K562 (cell line): ENCODE measurements around the gene ANGEL2. TPM values are rescaled to one million over a fixed set of nuclear protein-coding genes. Genes with fewer than 3 reads are reported as not detected.
A peak's percentile ranks its signal among the peaks of the same experiment; 100 is the strongest.

Experiments
- ARID1B ChIP-seq: fragments of 450-650 bp; IDR thresholded peaks from 2 replicates; pipeline ENCODE4 v1.6.1; 2016; ENCODE audit warnings: antibody characterized with exemption, mild to moderate bottlenecking, inconsistent platforms
- ASH1L ChIP-seq: fragments of 450-650 bp; IDR thresholded peaks from 2 replicates; pipeline ENCODE4 v1.6.1; 2018; ENCODE audit warnings: borderline replicate concordance, mild to moderate bottlenecking, low read depth; ENCODE audit not compliant: partially characterized antibody
- CAMTA2 ChIP-seq: fragments of 250-450 bp; sonication (Bioruptor Pico); conservative IDR thresholded peaks from 2 replicates; pipeline ENCODE4 v1.5.1; 2022
- E2F3 ChIP-seq: fragments of 250-450 bp; sonication (Bioruptor Pico); IDR thresholded peaks from 2 replicates; pipeline ENCODE4 v1.4.0; 2020; ENCODE audit warnings: mild to moderate bottlenecking
- GABPB1 ChIP-seq: sonication (generic); formaldehyde crosslinking; IDR thresholded peaks from 2 replicates; pipeline ENCODE4 v1.8.0; 2022; ENCODE audit warnings: mild to moderate bottlenecking, missing genetic modification reagents
- KDM4B ChIP-seq, 2 experiments: fragments of 450-650 bp in 1 of 2; sonication (generic) in 1 of 2; IDR thresholded peaks; 2 replicates each; pipeline ENCODE4 v1.6.1; 2016 to 2017; ENCODE audit warnings: borderline replicate concordance in 2 of 2, antibody characterized with exemption in 1 of 2, low read depth in 1 of 2, mild to moderate bottlenecking in 1 of 2
- NFIC ChIP-seq: fragments of 450-650 bp; IDR thresholded peaks from 2 replicates; pipeline ENCODE4 v1.6.1; 2017; ENCODE audit warnings: mild to moderate bottlenecking, inconsistent platforms
- NFXL1 ChIP-seq: fragments of 450-650 bp; formaldehyde crosslinking; IDR thresholded peaks from 2 replicates; pipeline ENCODE4 v1.4.0; 2021; ENCODE audit warnings: mild to moderate bottlenecking
- PHF20 ChIP-seq: fragments of 450-650 bp; IDR thresholded peaks from 2 replicates; pipeline ENCODE4 v1.6.1; 2018; ENCODE audit not compliant: partially characterized antibody
- POLR2AphosphoS2 ChIP-seq: IDR thresholded peaks from 2 replicates; pipeline ENCODE4 v1.6.1; 2012; ENCODE audit warnings: low read length, improper control_type of control experiment
- POLR3A ChIP-seq: IDR thresholded peaks from 2 replicates; pipeline ENCODE4 v1.6.1; 2011; ENCODE audit warnings: borderline replicate concordance, mild to moderate bottlenecking, moderate library complexity; ENCODE audit not compliant: insufficient read length, insufficient read depth; ENCODE audit errors: extremely low read depth
- SMAD4 ChIP-seq: fragments of 250-450 bp; sonication (Bioruptor Pico); conservative IDR thresholded peaks from 2 replicates; pipeline ENCODE4 v1.8.0; 2021; ENCODE audit warnings: inconsistent platforms, mild to moderate bottlenecking, moderate library complexity
- TCF7L2 ChIP-seq: fragments of 150-350 bp; IDR thresholded peaks from 2 replicates; pipeline ENCODE4 v1.6.1; 2016; ENCODE audit warnings: low read depth, mild to moderate bottlenecking, low read length, moderate library complexity
- ZNF707 ChIP-seq: fragments of 250-450 bp; sonication (Bioruptor Pico); conservative IDR thresholded peaks from 2 replicates; pipeline ENCODE4 v1.8.0; 2022; ENCODE audit warnings: inconsistent platforms, mild to moderate bottlenecking, moderate library complexity
- ZNF717 ChIP-seq: fragments of 250-450 bp; sonication (Bioruptor Pico); IDR thresholded peaks from 2 replicates; pipeline ENCODE4 v1.5.0; 2021
- ZSCAN29 ChIP-seq: fragments of 450-650 bp; IDR thresholded peaks from 2 replicates; pipeline ENCODE4 v1.6.1; 2017
- polyA plus RNA-seq, 8 experiments: library from polyadenylated mRNA; depleted of rRNA in 4 of 8; stranded (reverse) in 5 of 8; unstranded in 3 of 8; fragments of >200 nt; fragmentation: Nextera tagmentation in 2 of 8; fragmentation: Illumina TruSeq in 1 of 8; extraction: Ambion mirVana in 2 of 8; extraction: Trizol in 1 of 8; gene quantifications; 2 replicates each; pipeline versions ENCODE4 v1.2.1 to v1.2.3, GENCODE V29; 2011 to 2014; ENCODE audit warnings: inconsistent platforms in 1 of 8, missing spikeins in 1 of 8
- total RNA-seq, 7 experiments: library from RNA; depleted of rRNA in 6 of 7; stranded (reverse); fragments of >200 nt in 6 of 7; fragmentation: Illumina TruSeq in 2 of 7; extraction: Trizol in 2 of 7; gene quantifications; 2 replicates each; pipeline versions ENCODE4 v1.2.1 to v1.2.3, GENCODE V29; 2011 to 2021; ENCODE audit warnings: low replicate concordance in 1 of 7
- TF ChIP-seq, protein P1 (sequence below): fragments of 450-650 bp; IDR thresholded peaks from 2 replicates; pipeline ENCODE4 v1.6.1; 2016; ENCODE audit warnings: low read depth, mild to moderate bottlenecking, moderate library complexity
- TF ChIP-seq, protein P2 (sequence below): sonication (generic); formaldehyde crosslinking; IDR thresholded peaks from 2 replicates; pipeline ENCODE4 v1.8.1; 2022; ENCODE audit warnings: missing genetic modification reagents
- TF ChIP-seq, protein P3 (sequence below): sonication (generic); IDR thresholded peaks from 2 replicates; pipeline ENCODE4 v1.6.1; 2016
- TF ChIP-seq, protein P4 (sequence below): fragments of 250-450 bp; sonication (Bioruptor Pico); IDR thresholded peaks from 2 replicates; pipeline ENCODE4 v1.8.0; 2021; ENCODE audit warnings: mild to moderate bottlenecking, moderate library complexity
- TF ChIP-seq, protein P5 (sequence below), 2 experiments: fragments of 150-350 bp in 1 of 2; IDR thresholded peaks; 2 replicates each; pipeline ENCODE4 v1.6.1; 2012 to 2016; ENCODE audit warnings: low read depth in 2 of 2, low read length in 2 of 2, mild to moderate bottlenecking in 1 of 2, moderate library complexity in 1 of 2

The ANGEL2 gene
- total and polyA plus RNA-seq, 9 of the 15 experiments (the other 6 are each of a cell fraction or from before 2014, with no cell fraction given) = 6.8 to 34.6 (median 26.2) TPM

DNA sequence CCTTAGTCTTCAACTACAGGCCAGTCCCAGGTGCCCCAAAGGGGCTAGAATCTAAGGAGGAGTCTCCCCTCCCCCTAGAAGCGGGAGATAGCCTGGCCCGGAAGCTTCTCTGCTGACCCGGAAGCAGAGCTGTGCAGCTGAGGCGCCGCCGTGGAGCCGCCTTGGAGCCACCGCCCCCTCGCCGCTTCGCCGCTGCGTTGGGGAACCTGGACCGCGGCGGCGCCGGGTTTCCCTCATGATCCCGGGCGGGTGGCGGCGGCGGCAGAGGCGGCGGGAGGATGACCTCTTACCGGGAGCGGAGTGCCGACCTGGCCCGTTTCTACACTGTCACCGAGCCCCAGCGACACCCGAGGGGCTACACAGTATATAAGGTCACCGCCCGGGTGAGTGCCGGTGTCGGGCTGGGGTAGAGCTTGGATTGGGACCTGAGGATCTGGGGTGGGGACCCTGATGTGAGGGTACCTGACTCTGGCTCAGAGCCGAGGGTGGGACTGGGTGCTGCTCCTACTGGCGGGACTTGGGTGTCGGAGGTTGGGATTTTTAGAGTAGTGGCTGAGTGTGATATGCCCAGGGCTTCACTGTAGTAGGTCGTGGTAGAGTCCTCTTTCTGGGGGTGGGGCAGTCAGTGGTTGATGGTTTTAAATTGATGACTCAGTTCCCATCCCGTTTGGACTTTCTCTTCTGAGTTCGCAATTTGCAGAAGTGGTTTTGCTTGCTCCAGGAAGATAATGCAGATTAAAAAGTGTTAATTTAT, 35.6 kb upstream of the ANGEL2 start, which contains the start of gene RPS6KC1 (continued):
- TF ChIP-seq ASH1L = no peak
- TF ChIP-seq, protein P1, sequence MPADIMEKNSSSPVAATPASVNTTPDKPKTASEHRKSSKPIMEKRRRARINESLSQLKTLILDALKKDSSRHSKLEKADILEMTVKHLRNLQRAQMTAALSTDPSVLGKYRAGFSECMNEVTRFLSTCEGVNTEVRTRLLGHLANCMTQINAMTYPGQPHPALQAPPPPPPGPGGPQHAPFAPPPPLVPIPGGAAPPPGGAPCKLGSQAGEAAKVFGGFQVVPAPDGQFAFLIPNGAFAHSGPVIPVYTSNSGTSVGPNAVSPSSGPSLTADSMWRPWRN = peak; percentile 75; the same call in 1 of the 2 replicates
- TF ChIP-seq, protein P2, sequence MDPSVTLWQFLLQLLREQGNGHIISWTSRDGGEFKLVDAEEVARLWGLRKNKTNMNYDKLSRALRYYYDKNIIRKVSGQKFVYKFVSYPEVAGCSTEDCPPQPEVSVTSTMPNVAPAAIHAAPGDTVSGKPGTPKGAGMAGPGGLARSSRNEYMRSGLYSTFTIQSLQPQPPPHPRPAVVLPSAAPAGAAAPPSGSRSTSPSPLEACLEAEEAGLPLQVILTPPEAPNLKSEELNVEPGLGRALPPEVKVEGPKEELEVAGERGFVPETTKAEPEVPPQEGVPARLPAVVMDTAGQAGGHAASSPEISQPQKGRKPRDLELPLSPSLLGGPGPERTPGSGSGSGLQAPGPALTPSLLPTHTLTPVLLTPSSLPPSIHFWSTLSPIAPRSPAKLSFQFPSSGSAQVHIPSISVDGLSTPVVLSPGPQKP (CRISPR knock-in tag) = no peak
- TF ChIP-seq ZNF707 = 0 out of 2 replicates have a peak, but pooled peaks have one; percentile 62
- TF ChIP-seq ARID1B = peak; percentile 90
- TF ChIP-seq POLR2AphosphoS2 = no peak
- TF ChIP-seq, protein P3, sequence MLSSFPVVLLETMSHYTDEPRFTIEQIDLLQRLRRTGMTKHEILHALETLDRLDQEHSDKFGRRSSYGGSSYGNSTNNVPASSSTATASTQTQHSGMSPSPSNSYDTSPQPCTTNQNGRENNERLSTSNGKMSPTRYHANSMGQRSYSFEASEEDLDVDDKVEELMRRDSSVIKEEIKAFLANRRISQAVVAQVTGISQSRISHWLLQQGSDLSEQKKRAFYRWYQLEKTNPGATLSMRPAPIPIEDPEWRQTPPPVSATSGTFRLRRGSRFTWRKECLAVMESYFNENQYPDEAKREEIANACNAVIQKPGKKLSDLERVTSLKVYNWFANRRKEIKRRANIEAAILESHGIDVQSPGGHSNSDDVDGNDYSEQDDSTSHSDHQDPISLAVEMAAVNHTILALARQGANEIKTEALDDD = peak; percentile 75
- TF ChIP-seq NFIC = peak; percentile 67
- TF ChIP-seq, protein P4, sequence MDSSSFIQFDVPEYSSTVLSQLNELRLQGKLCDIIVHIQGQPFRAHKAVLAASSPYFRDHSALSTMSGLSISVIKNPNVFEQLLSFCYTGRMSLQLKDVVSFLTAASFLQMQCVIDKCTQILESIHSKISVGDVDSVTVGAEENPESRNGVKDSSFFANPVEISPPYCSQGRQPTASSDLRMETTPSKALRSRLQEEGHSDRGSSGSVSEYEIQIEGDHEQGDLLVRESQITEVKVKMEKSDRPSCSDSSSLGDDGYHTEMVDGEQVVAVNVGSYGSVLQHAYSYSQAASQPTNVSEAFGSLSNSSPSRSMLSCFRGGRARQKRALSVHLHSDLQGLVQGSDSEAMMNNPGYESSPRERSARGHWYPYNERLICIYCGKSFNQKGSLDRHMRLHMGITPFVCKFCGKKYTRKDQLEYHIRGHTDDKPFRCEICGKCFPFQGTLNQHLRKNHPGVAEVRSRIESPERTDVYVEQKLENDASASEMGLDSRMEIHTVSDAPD (CRISPR knock-in tag) = no peak
- TF ChIP-seq GABPB1 (CRISPR knock-in tag) = peak; percentile 97
- peak; percentile 73 for TF ChIP-seq SMAD4 (CRISPR knock-in tag)
- TF ChIP-seq KDM4B (IDR thresholded peaks at IDR 0.05; ENCODE audit: borderline replicate concordance in 2 of 2, low read depth in 1 of 2) = peak in 1 of 2 experiments; percentile 97; a peak in 2 of 4 replicates
- TF ChIP-seq PHF20 = peak; percentile 80
- peak; percentile 80 for TF ChIP-seq TCF7L2
- TF ChIP-seq CAMTA2 (CRISPR knock-in tag) = no peak
- no peak for TF ChIP-seq ZNF717 (CRISPR knock-in tag)
- 0 out of 2 replicates have a peak, but pooled peaks have one; percentile 60 for TF ChIP-seq NFXL1 (CRISPR knock-in tag)
- TF ChIP-seq, protein P5, sequence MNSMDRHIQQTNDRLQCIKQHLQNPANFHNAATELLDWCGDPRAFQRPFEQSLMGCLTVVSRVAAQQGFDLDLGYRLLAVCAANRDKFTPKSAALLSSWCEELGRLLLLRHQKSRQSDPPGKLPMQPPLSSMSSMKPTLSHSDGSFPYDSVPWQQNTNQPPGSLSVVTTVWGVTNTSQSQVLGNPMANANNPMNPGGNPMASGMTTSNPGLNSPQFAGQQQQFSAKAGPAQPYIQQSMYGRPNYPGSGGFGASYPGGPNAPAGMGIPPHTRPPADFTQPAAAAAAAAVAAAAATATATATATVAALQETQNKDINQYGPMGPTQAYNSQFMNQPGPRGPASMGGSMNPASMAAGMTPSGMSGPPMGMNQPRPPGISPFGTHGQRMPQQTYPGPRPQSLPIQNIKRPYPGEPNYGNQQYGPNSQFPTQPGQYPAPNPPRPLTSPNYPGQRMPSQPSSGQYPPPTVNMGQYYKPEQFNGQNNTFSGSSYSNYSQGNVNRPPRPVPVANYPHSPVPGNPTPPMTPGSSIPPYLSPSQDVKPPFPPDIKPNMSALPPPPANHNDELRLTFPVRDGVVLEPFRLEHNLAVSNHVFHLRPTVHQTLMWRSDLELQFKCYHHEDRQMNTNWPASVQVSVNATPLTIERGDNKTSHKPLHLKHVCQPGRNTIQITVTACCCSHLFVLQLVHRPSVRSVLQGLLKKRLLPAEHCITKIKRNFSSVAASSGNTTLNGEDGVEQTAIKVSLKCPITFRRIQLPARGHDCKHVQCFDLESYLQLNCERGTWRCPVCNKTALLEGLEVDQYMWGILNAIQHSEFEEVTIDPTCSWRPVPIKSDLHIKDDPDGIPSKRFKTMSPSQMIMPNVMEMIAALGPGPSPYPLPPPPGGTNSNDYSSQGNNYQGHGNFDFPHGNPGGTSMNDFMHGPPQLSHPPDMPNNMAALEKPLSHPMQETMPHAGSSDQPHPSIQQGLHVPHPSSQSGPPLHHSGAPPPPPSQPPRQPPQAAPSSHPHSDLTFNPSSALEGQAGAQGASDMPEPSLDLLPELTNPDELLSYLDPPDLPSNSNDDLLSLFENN (IDR thresholded peaks at IDR 0.05; ENCODE audit: low read depth in 2 of 2, low read length in 2 of 2) = peak in 1 of 2 experiments; percentile 10; a peak in 1 of 4 replicates
- peak; percentile 85 for TF ChIP-seq E2F3 (CRISPR knock-in tag)
- peak; percentile 76 for TF ChIP-seq ZSCAN29
- no peak for TF ChIP-seq POLR3A
